Measurements from ENCODE around the gene F13A1.

DNA sequence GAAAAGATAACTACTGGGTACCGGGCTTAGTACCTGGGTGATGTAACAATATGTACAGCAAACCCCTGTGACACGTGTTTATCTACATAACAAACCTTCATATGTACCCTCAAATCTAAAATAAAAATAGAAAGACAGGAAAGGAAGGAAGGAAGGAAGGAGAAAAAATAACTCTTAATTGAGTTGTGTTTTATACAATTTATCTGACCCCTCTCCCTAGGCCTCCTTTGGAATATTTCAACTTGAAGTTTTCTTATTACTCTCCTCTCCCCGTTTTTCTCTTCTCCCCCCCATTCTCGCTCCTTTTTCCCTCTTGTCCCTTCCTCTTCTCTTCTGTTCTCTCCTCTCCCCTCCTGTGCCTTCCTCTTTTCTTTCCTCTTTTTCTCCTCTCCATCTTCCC is 156.1 kb downstream of the F13A1 start:
- TF ChIP-seq POLR2A (IDR thresholded peaks at IDR 0.05), result no peak
- no peak for TF ChIP-seq CTCF (IDR thresholded peaks at IDR 0.05)

Data from gastroesophageal sphincter (tissue), 3 donors.